Hepatocyte (in vitro differentiated cells): Measurements from ENCODE around the gene SLC25A25. TPM values are rescaled to one million over a fixed set of nuclear protein-coding genes. Genes with fewer than 3 reads are reported as not detected.

ENCODE experiments used
- DNase-seq: peaks from one replicate; pipeline ENCODE4 v3.0.0-alpha.2; 2016; ENCODE audit warnings: low spot score
- H2AFZ ChIP-seq: fragments of 200-600 bp; sonication (generic); 2 replicates; pipeline ENCODE4 v1.6.0; 2016; ENCODE audit warnings: antibody characterized with exemption, mild to moderate bottlenecking
- H3K27ac ChIP-seq: fragments of 200-600 bp; sonication (generic); 2 replicates; pipeline ENCODE4 v1.5.1; 2016; ENCODE audit warnings: mild to moderate bottlenecking
- H3K27me3 ChIP-seq: fragments of 200-600 bp; sonication (generic); 2 replicates; pipeline ENCODE4 v1.6.1; 2016
- H3K36me3 ChIP-seq: fragments of 200-600 bp; sonication (generic); replicated peaks from 2 replicates; pipeline ENCODE4 v1.5.1; 2016; ENCODE audit warnings: low read depth; ENCODE audit not compliant: insufficient read depth
- H3K4me1 ChIP-seq: fragments of 200-600 bp; sonication (generic); 2 replicates; pipeline ENCODE4 v1.5.1; 2016; ENCODE audit warnings: mild to moderate bottlenecking, moderate library complexity; ENCODE audit not compliant: insufficient read depth
- H3K4me2 ChIP-seq: fragments of 200-600 bp; sonication (generic); 2 replicates; pipeline ENCODE4 v1.6.0; 2016
- H3K4me3 ChIP-seq: fragments of 200-600 bp; sonication (generic); 2 replicates; pipeline ENCODE4 v1.5.1; 2016; ENCODE audit warnings: mild to moderate bottlenecking
- H3K79me2 ChIP-seq: fragments of 200-600 bp; sonication (generic); 2 replicates; pipeline ENCODE4 v1.6.0; 2017; ENCODE audit warnings: mild to moderate bottlenecking
- H3K9me2 ChIP-seq: fragments of 200-600 bp; sonication (generic); replicated peaks from 2 replicates; pipeline ENCODE4 v1.6.0; 2017; ENCODE audit warnings: mild to moderate bottlenecking; ENCODE audit not compliant: insufficient read depth
- H3K9me3 ChIP-seq: fragments of 200-600 bp; sonication (generic); 2 replicates; pipeline ENCODE4 v1.5.1; 2016; ENCODE audit warnings: low read depth, mild to moderate bottlenecking
- H4K20me1 ChIP-seq: fragments of 200-600 bp; sonication (generic); 2 replicates; pipeline ENCODE4 v1.6.0; 2016; ENCODE audit warnings: mild to moderate bottlenecking; ENCODE audit not compliant: insufficient read depth, poor library complexity, severe bottlenecking
- EZH2 ChIP-seq: fragments of 200-600 bp; sonication (generic); IDR thresholded peaks from 2 replicates; pipeline ENCODE4 v1.6.1; 2016; ENCODE audit warnings: antibody characterized with exemption, mild to moderate bottlenecking, borderline replicate concordance
- EZH2phosphoT487 ChIP-seq: fragments of 200-600 bp; sonication (generic); IDR thresholded peaks from one replicate; pipeline ENCODE4 v1.6.1; 2018; ENCODE audit warnings: antibody characterized with exemption, mild to moderate bottlenecking, low read depth, moderate library complexity; ENCODE audit not compliant: unreplicated experiment, severe bottlenecking
- WGBS: methylation state at CpG from one replicate; pipeline ENCODE4 v1.1.6; 2016; ENCODE audit warnings: low lambda C conversion rate; ENCODE audit errors: missing lambda C conversion rate; 5-methylcytosine and 5-hydroxymethylcytosine counted together
- polyA plus RNA-seq: library from polyadenylated mRNA; unstranded; fragments of >200 nt; fragmentation: Nextera tagmentation; extraction: Ambion mirVana; gene quantifications from 2 replicates; pipeline ENCODE4 v1.2.1, GENCODE V29; 2016
- total RNA-seq: library from RNA; depleted of rRNA; stranded (reverse); fragments of >200 nt; gene quantifications from 2 replicates; pipeline ENCODE4 v1.2.3, GENCODE V29; 2014
- TF ChIP-seq, protein P1 (sequence below): fragments of 200-600 bp; sonication (generic); IDR thresholded peaks from 2 replicates; pipeline ENCODE4 v1.5.1; 2016; ENCODE audit warnings: antibody characterized with exemption, mild to moderate bottlenecking; ENCODE audit not compliant: poor library complexity

Gene SLC25A25
- total and polyA plus RNA-seq, 2 experiments from 2014 or later = 51.0 to 62.3 TPM

DNA sequence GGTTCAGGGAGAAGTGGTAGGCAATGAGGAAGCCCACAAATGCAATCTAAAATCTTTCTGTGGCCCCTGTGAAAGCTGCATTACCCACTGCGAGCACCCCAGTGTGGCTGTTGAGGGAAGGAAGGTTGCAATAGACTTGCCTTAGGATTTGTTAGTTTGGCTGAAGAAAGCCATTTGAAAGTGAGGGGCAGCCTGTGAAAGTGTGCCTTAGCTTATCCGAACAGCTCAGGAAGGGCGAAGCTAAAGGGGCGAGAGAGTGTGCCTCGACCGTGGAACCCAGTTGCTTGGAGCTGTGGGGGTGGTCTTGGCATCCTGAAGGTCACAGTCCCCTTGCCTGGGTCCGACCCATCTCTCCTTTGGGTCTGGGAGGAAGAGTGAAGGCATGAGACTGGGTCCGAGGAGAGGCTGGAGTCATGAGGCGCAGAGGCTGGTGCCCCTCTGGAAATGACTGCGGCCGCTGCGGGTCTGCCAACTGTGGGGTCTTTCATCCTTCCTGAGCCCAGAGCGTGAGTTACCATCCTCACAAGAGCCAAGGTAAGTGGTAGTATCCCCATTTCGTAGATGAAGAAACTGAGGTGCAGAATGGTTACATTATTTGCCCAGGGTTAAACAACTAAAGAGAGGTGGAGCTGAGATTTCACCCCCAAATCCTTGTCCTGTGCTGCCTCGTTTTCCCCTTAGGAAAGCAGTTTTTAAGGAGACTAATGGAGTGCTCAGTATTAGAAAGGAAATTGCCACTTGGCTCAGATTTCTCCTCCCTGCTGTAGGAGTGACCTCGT is 24.4 kb downstream of the SLC25A25 start:
- Histone ChIP-seq H3K4me1 (peaks cover 25% of the 10 kb centered on the region), H3K4me2 (no peak overlapping the region), H3K36me3 (no peaks in the 10 kb centered on the region), H3K9me2 (no peaks in the 10 kb centered on the region), H3K79me2 (peaks cover 84% of the 10 kb centered on the region), H2AFZ (no peak overlapping the region), H3K9me3 (no peaks in the 10 kb centered on the region), H3K4me3 (no peak overlapping the region), H3K27me3 (no peaks in the 10 kb centered on the region), H3K27ac (peak overlapping the region; percentile 88), H4K20me1 (no peaks in the 10 kb centered on the region)
- 95% methylated on average over 15 of the region's 16 CpGs for WGBS
- TF ChIP-seq EZH2phosphoT487 (no peak), EZH2 (no peak)
- TF ChIP-seq, protein P1, sequence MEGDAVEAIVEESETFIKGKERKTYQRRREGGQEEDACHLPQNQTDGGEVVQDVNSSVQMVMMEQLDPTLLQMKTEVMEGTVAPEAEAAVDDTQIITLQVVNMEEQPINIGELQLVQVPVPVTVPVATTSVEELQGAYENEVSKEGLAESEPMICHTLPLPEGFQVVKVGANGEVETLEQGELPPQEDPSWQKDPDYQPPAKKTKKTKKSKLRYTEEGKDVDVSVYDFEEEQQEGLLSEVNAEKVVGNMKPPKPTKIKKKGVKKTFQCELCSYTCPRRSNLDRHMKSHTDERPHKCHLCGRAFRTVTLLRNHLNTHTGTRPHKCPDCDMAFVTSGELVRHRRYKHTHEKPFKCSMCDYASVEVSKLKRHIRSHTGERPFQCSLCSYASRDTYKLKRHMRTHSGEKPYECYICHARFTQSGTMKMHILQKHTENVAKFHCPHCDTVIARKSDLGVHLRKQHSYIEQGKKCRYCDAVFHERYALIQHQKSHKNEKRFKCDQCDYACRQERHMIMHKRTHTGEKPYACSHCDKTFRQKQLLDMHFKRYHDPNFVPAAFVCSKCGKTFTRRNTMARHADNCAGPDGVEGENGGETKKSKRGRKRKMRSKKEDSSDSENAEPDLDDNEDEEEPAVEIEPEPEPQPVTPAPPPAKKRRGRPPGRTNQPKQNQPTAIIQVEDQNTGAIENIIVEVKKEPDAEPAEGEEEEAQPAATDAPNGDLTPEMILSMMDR = no peak
- DNase-seq = no peak

DNA sequence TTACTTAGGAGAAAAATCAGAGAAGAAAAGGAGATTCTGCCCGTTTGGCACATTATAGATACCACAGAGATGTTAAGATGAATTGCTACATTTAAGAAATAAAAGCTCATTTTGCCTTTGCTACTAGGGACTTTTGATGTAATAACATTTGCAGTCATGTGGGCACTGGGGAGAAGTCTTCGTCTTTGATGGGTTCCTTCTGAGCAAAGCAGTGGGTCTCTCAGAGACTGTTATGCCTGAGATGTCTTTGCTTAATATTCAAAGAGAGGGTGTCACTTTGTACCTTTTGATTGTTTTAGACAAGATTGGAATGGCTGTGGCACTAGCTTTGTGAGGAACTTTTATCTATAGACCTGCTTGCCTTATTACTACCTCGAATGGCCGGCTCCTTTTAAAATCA is 25.0 kb downstream of the SLC25A25 start:
- Histone ChIP-seq H3K36me3 (no peaks in the 10 kb centered on the region), H3K27ac (peak overlapping the region; percentile 88), H3K4me3 (no peak overlapping the region), H3K4me1 (peaks cover 28% of the 10 kb centered on the region), H3K9me2 (no peaks in the 10 kb centered on the region), H3K27me3 (no peaks in the 10 kb centered on the region), H3K4me2 (peak overlapping the region; percentile 16), H3K79me2 (peaks cover 82% of the 10 kb centered on the region), H4K20me1 (no peaks in the 10 kb centered on the region), H3K9me3 (no peaks in the 10 kb centered on the region), H2AFZ (no peak overlapping the region)
- no peak for DNase-seq
- no peak for TF ChIP-seq EZH2
- TF ChIP-seq EZH2phosphoT487 = no peak
- TF ChIP-seq, protein P1 = no peak
- 86% methylated on average over 4 of the region's 4 CpGs for WGBS

- Histone ChIP-seq H3K4me3 (no peak overlapping the region), H3K79me2 (peaks cover 72% of the 10 kb centered on the region), H3K27me3 (no peaks in the 10 kb centered on the region), H3K27ac (peak overlapping the region; percentile 88), H3K4me2 (peak overlapping the region; percentile 26), H2AFZ (no peak overlapping the region), H3K9me3 (no peaks in the 10 kb centered on the region), H3K9me2 (no peaks in the 10 kb centered on the region), H4K20me1 (no peaks in the 10 kb centered on the region), H3K36me3 (no peaks in the 10 kb centered on the region), H3K4me1 (peaks cover 32% of the 10 kb centered on the region)
- TF ChIP-seq, protein P1 = no peak
- TF ChIP-seq EZH2phosphoT487 = no peak
- 45% methylated on average over 8 of the region's 8 CpGs for WGBS
- peak; percentile 96 for DNase-seq
Observed at GRCh38 chr9:128094166-128094949, 26.3 kb downstream of the SLC25A25 start.
